Activated naive CD4-positive, alpha-beta T cell (primary cell): ENCODE measurements around the gene BDNF.

Source experiments
- DNase-seq, 4 experiments: peaks; one replicate each; lab custom pipeline; 2025; lab: John Stamatoyannopoulos, UW

BDNF gene

DNA sequence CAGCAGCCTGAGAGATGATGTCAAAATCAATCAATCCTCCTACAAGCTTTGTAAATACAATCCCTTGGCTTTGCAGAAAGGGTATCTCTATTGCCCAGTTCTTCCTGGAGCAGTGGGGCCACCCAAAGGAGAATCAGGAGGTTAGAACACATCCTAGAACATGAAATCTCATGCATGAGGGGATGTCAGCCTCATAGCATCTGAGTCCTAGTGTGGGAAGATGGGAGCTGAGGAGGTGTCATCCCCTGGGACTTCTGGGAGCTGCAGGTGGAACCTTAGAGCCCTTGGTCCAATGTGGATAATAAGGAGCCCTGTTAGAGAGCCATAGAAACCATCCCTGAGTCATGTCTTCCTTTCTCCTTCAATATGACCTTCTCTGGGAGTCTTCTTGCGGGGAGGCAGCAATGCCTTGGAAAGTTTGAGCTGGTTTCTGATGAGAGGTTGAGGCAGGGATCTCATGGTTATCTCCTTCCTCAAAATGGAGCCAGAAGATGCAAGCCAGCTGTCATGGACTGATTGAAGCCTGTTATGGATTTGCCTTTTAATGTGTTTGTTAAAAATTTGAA is 74.8 kb downstream of the BDNF start:
- no peak for DNase-seq

DNA sequence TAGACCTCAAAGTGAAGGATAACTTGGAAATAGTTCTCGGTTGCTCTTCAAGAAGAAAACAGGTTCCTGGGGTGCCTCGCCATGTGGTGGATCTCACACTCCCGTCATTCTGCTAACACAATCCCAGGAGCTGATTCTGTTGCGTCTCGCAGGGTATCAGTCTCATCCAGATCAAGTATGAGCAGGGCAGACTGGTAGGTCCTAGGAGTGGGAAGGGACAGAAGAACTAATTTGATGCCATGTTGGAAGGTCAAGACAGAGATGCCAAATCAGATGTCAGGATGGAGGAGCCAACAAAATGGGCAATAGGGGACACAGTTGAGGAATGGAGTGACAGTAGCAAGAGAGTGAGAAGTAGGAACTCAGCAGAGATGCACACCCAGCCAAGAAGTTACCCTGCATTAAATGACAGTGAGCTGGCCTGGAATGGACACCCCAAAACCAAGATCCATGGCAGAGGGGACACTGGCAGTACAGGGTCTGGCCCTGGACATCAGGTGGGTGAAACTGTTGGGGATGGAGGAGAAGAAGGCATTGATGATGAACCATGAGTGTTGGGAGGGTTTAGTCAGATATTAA is 76.2 kb downstream of the BDNF start:
- no peak for DNase-seq

DNA sequence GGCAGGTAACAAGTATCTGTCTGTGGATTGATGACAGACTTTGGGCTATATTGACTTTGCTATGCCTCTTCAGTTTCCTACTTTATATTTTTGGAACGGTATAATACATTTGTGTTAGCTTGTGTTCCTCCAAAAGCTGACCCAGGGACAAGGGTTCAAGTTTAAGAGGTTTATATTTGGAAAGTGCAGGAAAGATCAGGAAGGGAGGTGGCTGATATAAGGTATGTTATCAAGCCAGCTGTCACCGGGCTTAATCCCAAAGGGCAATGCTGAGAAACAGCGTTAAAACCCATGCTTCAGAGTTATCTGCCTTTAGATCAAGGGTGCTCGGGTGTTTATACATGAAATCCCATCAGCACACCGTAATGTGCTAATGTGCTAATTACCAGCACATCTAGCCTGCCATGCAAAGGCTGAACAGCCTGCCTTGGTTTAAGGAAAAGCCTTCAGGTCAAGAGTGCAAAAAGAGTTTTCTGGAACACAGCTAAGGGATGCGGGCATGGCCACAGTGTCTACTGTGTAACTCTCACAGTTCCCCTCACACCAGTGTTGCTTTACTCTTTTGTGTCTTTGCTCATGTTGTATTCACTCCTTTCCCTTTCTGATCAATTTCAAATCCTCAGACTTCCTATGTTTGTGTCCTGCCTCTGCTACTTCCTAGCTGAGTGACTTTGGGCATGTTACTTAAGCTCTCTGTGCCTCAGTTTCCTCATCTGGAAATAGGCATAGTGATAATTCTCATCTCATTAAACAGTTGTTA is 77.5 kb downstream of the BDNF start:
- DNase-seq, result no peak

DNA sequence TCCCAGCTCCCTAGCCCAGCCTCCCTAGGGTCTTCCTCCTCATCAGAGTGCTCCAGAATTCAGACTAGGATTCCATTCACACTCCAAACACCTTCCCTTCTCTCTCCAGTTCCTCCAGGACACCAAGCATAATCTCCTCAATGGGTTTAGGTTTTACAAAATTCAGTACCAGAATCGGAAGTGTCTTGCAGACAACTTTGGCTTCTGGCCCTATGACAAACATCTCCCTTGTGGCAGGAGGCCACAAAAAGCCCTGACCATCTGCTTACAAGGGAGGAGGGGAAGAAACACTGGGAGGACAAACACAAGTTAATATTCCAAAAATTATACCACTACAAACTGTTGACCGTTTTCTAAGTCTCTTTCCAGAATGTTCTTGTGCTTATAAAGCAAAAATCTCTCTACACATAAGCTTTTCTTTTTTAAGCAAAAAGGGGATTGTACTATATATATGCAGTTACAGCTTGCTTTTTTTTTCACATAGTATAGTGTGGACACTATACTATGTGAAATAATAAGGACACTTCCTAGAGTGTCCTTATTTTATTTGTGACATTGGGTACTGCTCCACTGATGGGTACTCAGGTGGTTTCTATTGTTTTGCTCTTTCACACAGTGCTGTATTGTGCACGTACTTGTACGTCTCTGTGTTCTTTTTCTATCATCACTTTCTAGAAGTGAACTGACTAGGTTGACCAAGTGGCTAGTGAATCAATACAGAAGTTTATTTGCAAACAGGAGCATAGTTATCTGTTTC is 78.7 kb downstream of the BDNF start:
- DNase-seq, result no peak

DNA sequence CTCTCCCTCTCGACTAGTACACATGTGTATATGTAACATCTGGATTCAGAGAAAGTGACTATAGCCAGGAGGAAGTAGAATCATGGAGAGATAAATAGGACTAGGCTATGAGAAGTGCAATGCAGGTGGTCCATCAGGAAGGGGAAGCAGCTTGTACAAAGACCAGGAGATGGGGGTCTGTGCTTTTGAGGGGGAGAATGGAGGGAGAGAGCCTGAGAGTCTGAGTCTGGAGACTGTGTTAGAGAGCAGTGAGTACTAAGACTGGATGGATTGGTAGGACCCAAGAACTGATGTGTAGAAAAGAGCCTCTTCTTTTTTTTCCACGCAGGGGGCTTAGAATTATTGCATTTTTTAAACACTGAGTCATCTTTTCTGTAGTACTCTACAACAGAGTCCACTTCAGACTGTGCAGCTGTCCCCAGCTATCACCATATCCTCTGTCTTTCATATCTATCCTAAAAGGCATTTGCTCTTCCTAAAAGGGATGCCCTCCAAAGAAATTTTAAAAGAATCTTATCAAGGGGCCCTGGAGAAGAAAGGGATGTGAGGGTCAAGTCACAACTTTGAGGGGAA is 80.4 kb downstream of the BDNF start:
- no peak for DNase-seq

DNA sequence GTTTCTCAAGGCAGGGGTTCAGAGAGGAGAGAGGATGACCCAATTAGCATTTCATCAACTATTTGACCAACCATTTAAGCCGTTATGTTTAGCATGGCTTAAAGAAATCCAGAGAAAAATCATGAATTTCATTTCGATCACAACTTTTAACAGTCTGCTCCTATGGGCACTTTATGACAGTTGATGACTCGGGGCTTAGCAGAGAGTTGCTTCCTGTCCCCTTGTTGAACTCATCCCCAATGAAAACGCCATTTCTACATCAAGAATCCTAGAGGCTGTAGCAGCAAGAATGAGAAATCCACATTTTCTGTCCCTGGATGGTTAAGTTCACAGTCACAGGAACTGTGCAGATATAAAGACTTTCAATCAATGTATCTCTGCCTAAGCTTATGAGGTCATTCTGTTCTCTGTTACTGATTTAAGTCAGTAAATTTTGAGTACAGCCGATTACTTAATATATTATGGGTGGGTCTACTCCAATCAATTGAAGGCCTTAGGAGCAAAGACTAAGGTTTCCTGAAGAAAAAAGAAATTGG is 81.1 kb downstream of the BDNF start:
- DNase-seq, result no peak

DNA sequence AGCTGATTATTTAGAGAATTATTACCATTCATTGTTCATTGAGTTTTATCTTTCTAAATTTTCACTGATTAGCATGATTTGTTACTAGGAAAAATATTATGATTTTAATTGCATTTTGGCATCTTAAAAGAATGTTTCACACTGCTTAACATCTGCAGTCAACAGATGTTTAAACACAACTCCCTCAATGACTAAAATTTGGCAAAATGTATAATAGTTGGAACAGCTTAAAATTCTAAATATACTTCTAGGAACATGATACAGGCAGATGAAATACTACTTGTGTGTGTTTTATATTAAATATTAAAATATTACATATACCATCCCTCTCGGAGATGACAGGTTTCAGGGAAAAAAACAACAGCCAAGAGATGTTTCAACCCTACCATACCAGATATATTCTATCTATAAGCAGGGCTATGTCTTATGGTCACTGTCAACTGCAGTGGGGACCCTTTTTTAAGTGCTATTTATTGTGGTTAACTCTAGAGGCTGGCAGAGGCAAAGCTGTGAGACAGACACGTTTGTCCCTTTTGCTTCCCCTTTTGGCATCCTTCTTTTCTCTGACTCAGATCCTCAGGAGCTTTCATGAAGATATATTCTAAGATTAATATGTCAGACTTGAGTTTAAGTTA is 81.9 kb downstream of the BDNF start:
- DNase-seq, result no peak

DNA sequence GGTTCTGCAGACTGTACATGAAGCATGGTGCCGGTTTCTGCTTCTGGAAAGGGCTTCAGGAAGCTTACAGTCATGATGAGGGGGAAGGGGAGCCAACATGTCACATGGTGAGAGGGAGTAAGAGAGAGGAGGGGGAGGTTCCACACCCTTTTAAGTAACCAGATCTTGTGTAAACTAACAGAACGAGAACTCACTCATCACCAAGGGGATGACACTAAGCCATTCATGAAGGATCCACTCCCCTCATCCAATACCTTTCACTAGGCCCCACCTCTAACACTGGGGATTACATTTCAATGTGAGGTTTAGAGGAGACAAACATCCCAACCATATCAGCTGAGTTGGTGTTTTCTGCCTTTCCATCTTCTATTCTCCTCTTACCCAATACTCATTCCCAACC is 83.5 kb downstream of the BDNF start:
- no peak for DNase-seq

DNA sequence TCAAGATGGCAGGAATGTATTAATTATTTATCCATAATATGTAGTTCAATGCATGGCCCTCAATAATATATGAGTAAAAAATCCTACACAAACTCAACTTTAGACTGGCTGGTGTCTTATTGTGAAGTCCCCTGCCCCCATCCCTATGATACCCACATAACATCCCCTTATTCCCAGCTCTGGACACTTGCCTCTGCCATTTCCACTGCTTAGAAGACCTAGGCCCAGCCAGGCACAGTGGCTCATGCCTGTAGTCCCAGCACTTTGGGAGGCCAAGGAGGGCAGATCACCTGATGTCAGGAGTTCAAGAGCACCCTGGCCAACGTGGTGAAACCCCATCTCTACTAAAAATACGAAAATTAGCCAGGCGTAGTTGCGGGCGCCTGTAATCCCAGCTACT is 84.4 kb downstream of the BDNF start:
- DNase-seq, result no peak

- no peak for DNase-seq
Measured at GRCh38 chr11:27614092-27614491, 86.2 kb downstream of the BDNF start.

GRCh38 chr11:27612932-27613880 is 87.0 kb downstream of the BDNF start:
- no peak for DNase-seq

DNA sequence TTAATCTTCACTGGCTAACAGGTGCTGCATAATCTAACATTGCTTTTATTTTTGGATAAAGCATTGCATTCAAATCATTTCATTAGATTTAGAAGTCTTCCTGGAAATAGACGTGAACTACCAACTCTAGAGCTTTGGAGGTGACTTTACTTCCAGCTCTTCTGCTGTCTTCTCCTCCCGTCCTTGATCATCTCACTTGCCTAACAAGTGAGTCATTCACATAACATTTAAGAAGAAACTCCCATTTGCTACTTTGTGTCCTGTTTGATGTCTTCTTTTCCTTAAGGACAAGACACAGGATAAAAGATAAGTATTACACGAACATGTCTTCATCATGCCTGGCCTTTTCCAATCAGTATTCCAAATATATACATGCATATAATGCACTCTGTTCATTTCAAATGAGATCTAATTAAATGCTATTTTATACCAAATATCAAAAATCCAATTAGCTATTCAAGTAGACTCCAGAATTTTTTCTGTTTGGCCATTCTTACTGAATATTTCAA is 88.3 kb downstream of the BDNF start:
- no peak for DNase-seq

DNA sequence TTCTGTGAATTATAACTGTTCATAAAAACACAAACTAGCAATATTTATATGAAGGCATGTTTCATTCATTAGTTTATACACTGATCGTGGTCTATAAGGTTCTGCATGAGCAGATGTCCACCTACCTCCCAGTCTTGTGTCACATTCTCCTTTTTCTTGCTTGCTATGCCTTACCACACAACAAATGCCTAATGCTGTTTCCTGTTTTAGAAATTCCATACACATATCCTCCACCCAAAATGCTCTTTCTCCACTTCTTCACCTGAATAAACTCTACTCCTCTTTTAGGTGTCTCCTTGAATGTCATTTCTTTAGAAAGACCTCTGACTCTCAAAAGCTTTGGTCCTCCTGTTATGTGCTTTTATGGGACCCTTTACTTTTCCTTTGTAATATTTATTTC is 88.9 kb downstream of the BDNF start:
- no peak for DNase-seq

DNA sequence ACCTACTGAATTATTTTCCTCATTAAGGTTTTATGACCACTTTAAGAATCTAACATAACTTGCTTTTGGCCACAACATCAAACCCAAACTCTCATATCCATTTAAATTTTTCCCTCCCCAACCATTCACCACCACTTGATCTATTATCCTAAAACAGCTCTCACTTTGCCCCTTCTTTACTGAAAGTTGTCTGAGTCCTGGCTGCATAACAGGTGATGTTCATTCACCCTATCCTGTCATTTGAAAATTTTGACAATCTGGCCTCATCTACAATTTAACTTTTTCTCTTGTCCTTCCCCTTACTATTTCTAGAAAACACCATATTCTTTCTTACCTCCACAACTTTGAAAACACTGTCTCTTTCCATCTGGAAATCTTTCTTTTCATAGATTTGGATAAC is 89.3 kb downstream of the BDNF start:
- DNase-seq, result no peak

- no peak for DNase-seq
Measured at GRCh38 chr11:27610280-27610679, 90.0 kb downstream of the BDNF start.

DNA sequence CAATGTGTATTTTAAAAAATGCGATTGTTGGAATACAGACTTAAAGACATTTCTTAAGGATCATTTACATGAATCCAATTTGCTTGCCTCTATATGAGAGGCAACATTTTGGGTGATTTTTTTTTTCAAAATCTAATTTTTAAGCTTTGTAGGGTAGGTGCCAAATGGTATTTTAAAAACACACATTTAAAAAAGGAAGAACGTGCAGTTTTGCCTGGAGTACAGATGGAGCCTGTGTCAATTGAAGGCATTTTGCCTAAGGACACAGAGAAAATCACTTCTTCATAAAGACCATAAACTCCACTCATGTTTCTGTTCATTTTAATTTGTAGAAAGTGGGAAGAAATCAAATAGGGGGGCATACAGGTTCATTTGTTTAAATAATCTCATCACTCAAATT is 91.3 kb downstream of the BDNF start:
- no peak for DNase-seq

DNA sequence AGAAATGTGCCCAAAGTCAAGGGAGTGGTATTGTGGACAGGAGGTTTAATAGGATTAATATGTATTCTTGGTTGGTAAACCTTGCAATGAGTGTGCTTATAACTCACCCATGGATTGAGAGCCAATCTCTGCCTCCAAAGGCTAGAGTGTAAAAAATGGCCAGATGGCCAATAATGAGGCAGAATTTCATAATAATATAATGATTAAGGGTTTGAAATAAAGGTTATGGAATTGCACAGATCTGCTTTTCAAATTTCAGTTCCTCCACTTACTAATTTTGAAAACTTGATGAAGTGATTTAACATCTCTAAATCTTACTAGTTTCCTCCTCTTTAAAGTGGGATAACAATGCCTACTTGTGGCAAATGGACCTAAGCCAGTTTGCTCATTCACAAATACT is 94.8 kb downstream of the BDNF start:
- no peak for DNase-seq
